ENCODE measurements around the gene ZBTB45.

ZBTB45 gene

GRCh38 chr19:58519355-58520256 lies at the start of gene ZBTB45:
Gene ZBTB45 (minus strand): TSS chr19:58519810. CDS start chr19:58517673, 2,137 bp downstream.
- DNase-seq, result peak; percentile 91

GRCh38 chr19:58568453-58569130 lies 49.0 kb upstream of the ZBTB45 start:
- peak; percentile 22 for DNase-seq

- DNase-seq, result no peak
These were observed 47.4 kb upstream of the ZBTB45 start for GRCh38 chr19:58566989-58567388.

GRCh38 chr19:58563823-58564222 lies 44.2 kb upstream of the ZBTB45 start:
- no peak for DNase-seq

- no peak for DNase-seq
These were observed 43.5 kb upstream of the ZBTB45 start for GRCh38 chr19:58563034-58563573.

- peak; percentile 55 for DNase-seq
These were observed 42.8 kb upstream of the ZBTB45 start for GRCh38 chr19:58562122-58563033.

GRCh38 chr19:58561373-58562121 lies 41.9 kb upstream of the ZBTB45 start:
- DNase-seq, result no peak

- no peak for DNase-seq
These were observed 41.3 kb upstream of the ZBTB45 start for GRCh38 chr19:58560921-58561320.

GRCh38 chr19:58560007-58560887 lies 40.6 kb upstream of the ZBTB45 start:
- DNase-seq, result no peak

GRCh38 chr19:58559275-58560006 lies 39.8 kb upstream of the ZBTB45 start:
- peak; percentile 75 for DNase-seq

GRCh38 chr19:58558623-58559274 lies 39.1 kb upstream of the ZBTB45 start:
- DNase-seq, result peak; percentile 100

GRCh38 chr19:58558066-58558622 lies 38.5 kb upstream of the ZBTB45 start, which contains the start of gene UBE2M:
Gene UBE2M (minus strand): TSS chr19:58558611. CDS start chr19:58558381, 230 bp downstream.
- DNase-seq, result peak; percentile 73

GRCh38 chr19:58557221-58558065 lies 37.8 kb upstream of the ZBTB45 start:
- DNase-seq, result no peak

- DNase-seq, result no peak
These were observed 37.1 kb upstream of the ZBTB45 start for GRCh38 chr19:58556622-58557220.

- DNase-seq, result no peak
These were observed 36.5 kb upstream of the ZBTB45 start for GRCh38 chr19:58555920-58556621.

- DNase-seq, result no peak
These were observed 35.8 kb upstream of the ZBTB45 start for GRCh38 chr19:58555369-58555885.

All from activated CD4-positive, CD25-positive, alpha-beta regulatory T cell treated with anti-CD3 and anti-CD28 coated beads, Interleukin-2, amount 50 U/mL, for 72 hours (primary cell).